Measurements from ENCODE around the gene GPR132. TPM values are rescaled to one million over a fixed set of nuclear protein-coding genes. Genes with fewer than 3 reads are reported as not detected.

GPR132 gene
- total and polyA plus RNA-seq, 2 of the 13 experiments (the other 11 are each of a cell fraction or from before 2014, with no cell fraction given) = not detected

DNA sequence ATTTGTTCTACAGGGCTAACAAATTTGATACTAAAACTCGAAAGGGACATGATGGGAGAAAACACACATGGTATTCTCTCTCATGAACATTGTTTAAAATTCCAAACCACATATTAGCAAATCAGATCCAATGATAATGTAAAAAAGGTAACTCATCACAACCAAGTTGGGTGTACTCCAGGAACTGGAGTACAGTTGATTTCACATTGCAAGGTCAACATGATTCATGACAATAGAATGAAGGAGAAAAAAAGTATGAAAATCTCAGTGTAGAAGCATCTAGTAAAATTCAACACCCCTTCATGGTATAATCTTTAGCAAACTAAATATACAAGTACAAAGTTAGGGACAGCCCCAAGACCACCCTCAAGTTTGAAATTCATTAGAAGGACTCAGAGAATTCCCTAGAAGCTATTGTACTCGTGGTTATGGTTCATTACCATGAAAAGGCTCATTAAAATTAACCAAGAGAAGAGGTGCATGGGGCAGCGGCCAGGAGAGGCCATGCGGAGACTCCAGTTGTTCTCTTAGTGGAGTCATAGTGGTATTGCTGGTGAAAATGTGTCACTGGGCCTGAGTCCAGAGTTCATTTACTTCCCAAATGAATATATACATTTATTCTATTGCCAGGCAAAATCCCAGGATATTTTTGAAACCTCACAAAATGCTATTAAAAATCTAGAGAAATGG, 41.3 kb downstream of the GPR132 start (continued):
- TF ChIP-seq, protein P1, sequence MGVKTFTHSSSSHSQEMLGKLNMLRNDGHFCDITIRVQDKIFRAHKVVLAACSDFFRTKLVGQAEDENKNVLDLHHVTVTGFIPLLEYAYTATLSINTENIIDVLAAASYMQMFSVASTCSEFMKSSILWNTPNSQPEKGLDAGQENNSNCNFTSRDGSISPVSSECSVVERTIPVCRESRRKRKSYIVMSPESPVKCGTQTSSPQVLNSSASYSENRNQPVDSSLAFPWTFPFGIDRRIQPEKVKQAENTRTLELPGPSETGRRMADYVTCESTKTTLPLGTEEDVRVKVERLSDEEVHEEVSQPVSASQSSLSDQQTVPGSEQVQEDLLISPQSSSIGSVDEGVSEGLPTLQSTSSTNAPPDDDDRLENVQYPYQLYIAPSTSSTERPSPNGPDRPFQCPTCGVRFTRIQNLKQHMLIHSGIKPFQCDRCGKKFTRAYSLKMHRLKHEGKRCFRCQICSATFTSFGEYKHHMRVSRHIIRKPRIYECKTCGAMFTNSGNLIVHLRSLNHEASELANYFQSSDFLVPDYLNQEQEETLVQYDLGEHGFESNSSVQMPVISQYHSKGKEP (CRISPR knock-in tag; IDR thresholded peaks at IDR 0.05) = no peak
- TF ChIP-seq MIER2 (CRISPR knock-in tag; IDR thresholded peaks at IDR 0.05) = no peak
- no peak for TF ChIP-seq ZFP82 (CRISPR knock-in tag; IDR thresholded peaks at IDR 0.05; ENCODE audit: borderline replicate concordance)
- no peak for TF ChIP-seq ZBTB38 (CRISPR knock-in tag; IDR thresholded peaks at IDR 0.05)

DNA sequence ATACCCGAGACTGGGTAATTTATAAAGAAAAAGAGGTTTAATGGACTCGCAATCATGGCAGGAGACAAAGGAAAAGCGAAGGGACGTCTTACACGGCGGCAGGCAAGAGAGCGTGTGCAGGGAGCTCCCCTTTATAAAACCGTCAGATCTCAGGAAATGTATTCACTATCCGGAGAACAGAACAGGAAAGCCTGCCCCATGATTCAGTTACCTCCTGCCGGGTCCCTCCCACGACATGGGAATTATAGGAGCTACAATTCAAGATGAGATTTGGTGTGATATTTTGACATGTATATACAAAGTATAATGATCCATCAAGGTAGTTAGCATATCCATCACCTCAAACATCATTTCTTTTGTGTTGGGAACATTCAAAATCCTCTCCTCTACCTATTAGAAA, 42.1 kb downstream of the GPR132 start:
- FAIRE-seq = no peak
- Histone ChIP-seq H3K4me3 (replicated peaks in 1 of 3; ENCODE audit: insufficient read depth in 1 of 3, low read depth in 2 of 3, low read length in 3 of 3) (no peak overlapping the region), H3K4me2 (ENCODE audit: low read depth, low read length) (no peak overlapping the region), H4K20me1 (ENCODE audit: insufficient read depth, low read length) (peaks cover 7% of the 10 kb centered on the region), H3K9me3 (ENCODE audit: low read length) (no peaks in the 10 kb centered on the region), H3K27ac (ENCODE audit: extremely low read length, insufficient read depth, low read length) (no peak overlapping the region), H3K36me3 (replicated peaks in 1 of 2; ENCODE audit: control insufficient read depth in 1 of 2, insufficient read depth in 2 of 2, low read length in 2 of 2) (0 out of 5 replicates have a peak, but pooled peaks cover 0 to 1% of the 10 kb centered on the region in 2 experiments), H2AFZ (ENCODE audit: low read length) (no peak overlapping the region), H3K27me3 (ENCODE audit: control insufficient read depth in 1 of 2, insufficient read depth in 2 of 2, low read length in 2 of 2) (no peaks in the 10 kb centered on the region; a peak in 1 of 5 replicates), H3K4me1 (ENCODE audit: insufficient read depth, low read length) (peaks cover 41% of the 10 kb centered on the region), H3K79me2 (ENCODE audit: insufficient read depth, low read length) (peaks cover 27% of the 10 kb centered on the region), H3K9ac (ENCODE audit: insufficient read depth, low read depth, low read length) (no peak overlapping the region)
- CTCF ChIA-PET (ENCODE audit: low intra/inter-chr PET ratio, low total read pairs) = interaction anchor here (3.6 kb wide), 1 partner anchor 22 kb away, joined by 20 read pairs; no protein-coding TSS in a partner anchor
- in situ Hi-C loops (cut with HindIII; ENCODE audit: extremely low pct_ligation_motif_present, low pct_unique_long_range_greater_than_20kb) (no loop called here), intact Hi-C loops (cut with micrococcal nuclease; ENCODE audit: unreplicated experiment) (loop anchor here (5.0 kb wide), 1 partner anchor 46 kb away; the partner anchor contains the start of gene AHNAK2)
- WGBS (ENCODE audit: low lambda C conversion rate) = 92% methylated on average over 11 of the region's 11 CpGs
- no peak for ATAC-seq
- POLR2A ChIA-PET = interaction anchor here (3.6 kb wide), 1 partner anchor 39 kb away, joined by 18 read pairs; the partner anchor contains the start of gene CLBA1
- no peak for DNase-seq (ENCODE audit: low spot score)
- BruUV-seq (replicated peaks) = no TSS peak
- no peak for TF ChIP-seq ZNF713 (CRISPR knock-in tag; IDR thresholded peaks at IDR 0.05)
- TF ChIP-seq, protein P2, sequence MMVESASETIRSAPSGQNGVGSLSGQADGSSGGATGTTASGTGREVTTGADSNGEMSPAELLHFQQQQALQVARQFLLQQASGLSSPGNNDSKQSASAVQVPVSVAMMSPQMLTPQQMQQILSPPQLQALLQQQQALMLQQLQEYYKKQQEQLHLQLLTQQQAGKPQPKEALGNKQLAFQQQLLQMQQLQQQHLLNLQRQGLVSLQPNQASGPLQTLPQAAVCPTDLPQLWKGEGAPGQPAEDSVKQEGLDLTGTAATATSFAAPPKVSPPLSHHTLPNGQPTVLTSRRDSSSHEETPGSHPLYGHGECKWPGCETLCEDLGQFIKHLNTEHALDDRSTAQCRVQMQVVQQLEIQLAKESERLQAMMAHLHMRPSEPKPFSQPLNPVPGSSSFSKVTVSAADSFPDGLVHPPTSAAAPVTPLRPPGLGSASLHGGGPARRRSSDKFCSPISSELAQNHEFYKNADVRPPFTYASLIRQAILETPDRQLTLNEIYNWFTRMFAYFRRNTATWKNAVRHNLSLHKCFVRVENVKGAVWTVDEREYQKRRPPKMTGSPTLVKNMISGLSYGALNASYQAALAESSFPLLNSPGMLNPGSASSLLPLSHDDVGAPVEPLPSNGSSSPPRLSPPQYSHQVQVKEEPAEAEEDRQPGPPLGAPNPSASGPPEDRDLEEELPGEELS (CRISPR knock-in tag; IDR thresholded peaks at IDR 0.05) = no peak
- no peak for TF ChIP-seq MTA3 (CRISPR knock-in tag; IDR thresholded peaks at IDR 0.05)
- TF ChIP-seq, protein P3, sequence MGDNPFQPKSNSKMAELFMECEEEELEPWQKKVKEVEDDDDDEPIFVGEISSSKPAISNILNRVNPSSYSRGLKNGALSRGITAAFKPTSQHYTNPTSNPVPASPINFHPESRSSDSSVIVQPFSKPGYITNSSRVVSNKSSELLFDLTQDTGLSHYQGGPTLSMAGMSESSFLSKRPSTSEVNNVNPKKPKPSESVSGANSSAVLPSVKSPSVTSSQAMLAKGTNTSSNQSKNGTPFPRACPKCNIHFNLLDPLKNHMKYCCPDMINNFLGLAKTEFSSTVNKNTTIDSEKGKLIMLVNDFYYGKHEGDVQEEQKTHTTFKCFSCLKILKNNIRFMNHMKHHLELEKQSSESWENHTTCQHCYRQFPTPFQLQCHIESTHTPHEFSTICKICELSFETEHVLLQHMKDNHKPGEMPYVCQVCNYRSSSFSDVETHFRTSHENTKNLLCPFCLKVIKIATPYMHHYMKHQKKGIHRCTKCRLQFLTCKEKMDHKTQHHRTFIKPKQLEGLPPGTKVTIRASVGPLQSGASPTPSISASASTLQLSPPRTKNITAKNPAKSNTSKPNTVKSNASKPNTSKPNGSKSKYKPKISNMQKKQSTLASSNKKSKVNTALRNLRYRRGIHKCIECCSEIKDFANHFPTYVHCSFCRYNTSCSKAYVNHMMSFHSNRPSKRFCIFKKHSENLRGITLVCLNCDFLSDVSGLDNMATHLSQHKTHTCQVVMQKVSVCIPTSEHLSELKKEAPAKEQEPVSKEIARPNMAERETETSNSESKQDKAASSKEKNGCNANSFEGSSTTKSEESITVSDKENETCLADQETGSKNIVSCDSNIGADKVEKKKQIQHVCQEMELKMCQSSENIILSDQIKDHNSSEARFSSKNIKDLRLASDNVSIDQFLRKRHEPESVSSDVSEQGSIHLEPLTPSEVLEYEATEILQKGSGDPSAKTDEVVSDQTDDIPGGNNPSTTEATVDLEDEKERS (CRISPR knock-in tag; IDR thresholded peaks at IDR 0.05) = no peak
- TF ChIP-seq KLF12 (CRISPR knock-in tag; IDR thresholded peaks at IDR 0.05; ENCODE audit: borderline replicate concordance) = no peak
- TF ChIP-seq TBX2 (CRISPR knock-in tag; IDR thresholded peaks at IDR 0.05; ENCODE audit: borderline replicate concordance) = no peak
- no peak for TF ChIP-seq FOXA3 (CRISPR knock-in tag; IDR thresholded peaks at IDR 0.05)
- TF ChIP-seq ZNF577 (CRISPR knock-in tag; IDR thresholded peaks at IDR 0.05; ENCODE audit: borderline replicate concordance, low read depth) = no peak
- no peak for TF ChIP-seq MEF2D (CRISPR knock-in tag; IDR thresholded peaks at IDR 0.05)
- no peak for TF ChIP-seq MBNL3 (CRISPR knock-in tag; conservative IDR thresholded peaks at IDR 0.05)

All from HepG2 (cell line).